NCI-H187 (cell line): ENCODE data around the gene SYNPR.
"Not testable (repeated sequence)": the region's sequence is repeated elsewhere in the genome, so short reads cannot be mapped to it uniquely, and the experiment has no call there.

ENCODE experiments used
- DNase-seq, 2 experiments: peaks; one replicate each; lab custom pipeline; 2025; lab: John Stamatoyannopoulos, UW

Gene SYNPR

GRCh38 chr3:63624941-63625560 lies 346.9 kb downstream of the SYNPR start:
- DNase-seq, result no peak

GRCh38 chr3:63631670-63632069 lies 353.6 kb downstream of the SYNPR start:
- DNase-seq, result no peak

GRCh38 chr3:63635186-63635585 lies 357.1 kb downstream of the SYNPR start:
- DNase-seq, result no peak

GRCh38 chr3:63639806-63640205 lies 361.7 kb downstream of the SYNPR start:
- no peak for DNase-seq

- no peak for DNase-seq
Observed at GRCh38 chr3:63642488-63642887, 364.4 kb downstream of the SYNPR start.

- no peak for DNase-seq
Observed at GRCh38 chr3:63644212-63644797, 366.2 kb downstream of the SYNPR start.

- DNase-seq, result not testable (repeated sequence)
Observed at GRCh38 chr3:63644928-63645781, 367.0 kb downstream of the SYNPR start.

GRCh38 chr3:63652066-63652725 lies 374.1 kb downstream of the SYNPR start, which contains the start of gene SNTN:
Gene SNTN (plus strand): TSS chr3:63652675. CDS start chr3:63652688, 13 bp downstream.
- no peak for DNase-seq

- DNase-seq, result no peak
Observed at GRCh38 chr3:63654211-63654610, 376.1 kb downstream of the SYNPR start.

GRCh38 chr3:63654931-63655330 lies 376.8 kb downstream of the SYNPR start:
- no peak for DNase-seq

GRCh38 chr3:63655519-63655918 lies 377.4 kb downstream of the SYNPR start:
- DNase-seq, result no peak

GRCh38 chr3:63656786-63657185 lies 378.7 kb downstream of the SYNPR start:
- no peak for DNase-seq

GRCh38 chr3:63661242-63661641 lies 383.1 kb downstream of the SYNPR start:
- no peak for DNase-seq

- no peak for DNase-seq
Observed at GRCh38 chr3:63662011-63662410, 383.9 kb downstream of the SYNPR start.

- no peak for DNase-seq
Observed at GRCh38 chr3:63662500-63662899, 384.4 kb downstream of the SYNPR start.
